H1 (cell line): ENCODE data around the gene PLA2R1.

Source experiments
- CBX5 ChIP-seq: fragments of 300-800, 300-1000 bp; sonication (generic); IDR thresholded peaks from 2 replicates; pipeline ENCODE4 v1.7.1; 2016; ENCODE audit warnings: antibody characterized with exemption, low read length, low read depth
- CHD2 ChIP-seq: IDR thresholded peaks from 2 replicates; pipeline ENCODE4 v1.6.1; 2012; ENCODE audit warnings: low read length, improper control_type of control experiment
- JUN ChIP-seq: IDR thresholded peaks from 2 replicates; pipeline ENCODE4 v1.6.1; 2011; ENCODE audit warnings: low read depth, mild to moderate bottlenecking, improper control_type of control experiment, low read length
- POLR2A ChIP-seq, 2 experiments: IDR thresholded peaks; 1 replicate in 1 of 2; 2 replicates in 1 of 2; pipeline ENCODE4 v1.6.1; 2011; ENCODE audit warnings: low read depth in 2 of 2, low read length in 2 of 2, mild to moderate bottlenecking in 2 of 2; ENCODE audit errors: control extremely low read depth in 1 of 2
- SIN3A ChIP-seq, 2 experiments: IDR thresholded peaks in 1 of 2; conservative IDR thresholded peaks in 1 of 2; 2 replicates each; pipeline ENCODE4 v1.6.1; 2011 to 2012; ENCODE audit warnings: low read length in 2 of 2, improper control_type of control experiment in 1 of 2, low read depth in 1 of 2, mild to moderate bottlenecking in 1 of 2
- SP1 ChIP-seq: IDR thresholded peaks from 2 replicates; pipeline ENCODE4 v1.6.1; 2011; ENCODE audit warnings: low read depth, low read length
- TCF12 ChIP-seq: IDR thresholded peaks from 2 replicates; pipeline ENCODE4 v1.6.1; 2011; ENCODE audit warnings: low read depth, mild to moderate bottlenecking, low read length
- TF ChIP-seq, protein P1 (sequence below), 3 experiments: IDR thresholded peaks; 1 replicate in 2 of 3; 2 replicates in 1 of 3; pipeline versions ENCODE4 v1.5.1 to v1.6.1; 2011; ENCODE audit warnings: low read length in 3 of 3, mild to moderate bottlenecking in 3 of 3, inconsistent platforms in 2 of 3, low read depth in 1 of 3, moderate library complexity in 1 of 3; ENCODE audit not compliant: insufficient read depth in 1 of 3; ENCODE audit errors: control extremely low read depth in 1 of 3
- TF ChIP-seq, protein P2 (sequence below): IDR thresholded peaks from 2 replicates; pipeline ENCODE4 v1.6.1; 2012; ENCODE audit warnings: inconsistent platforms

DNA sequence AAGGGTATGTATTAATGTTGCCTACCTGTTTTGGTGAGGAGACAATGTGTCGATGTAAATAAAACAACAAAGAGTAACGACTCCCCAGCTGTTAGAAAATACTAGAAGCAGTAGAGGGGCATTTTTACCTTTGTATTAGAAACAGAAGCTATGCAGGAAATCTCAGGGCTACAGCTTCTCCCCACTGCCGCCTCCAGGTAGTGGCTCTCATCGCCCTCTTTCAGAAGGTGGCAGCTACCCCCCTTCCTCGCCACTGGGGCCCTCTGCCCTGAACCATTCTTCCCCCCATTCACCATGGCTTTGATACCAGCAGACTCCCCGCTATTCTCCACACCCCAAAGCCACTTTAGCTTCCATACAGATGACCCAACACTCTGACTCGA is 6.7 kb downstream of the PLA2R1 start:
- TF ChIP-seq, protein P1, sequence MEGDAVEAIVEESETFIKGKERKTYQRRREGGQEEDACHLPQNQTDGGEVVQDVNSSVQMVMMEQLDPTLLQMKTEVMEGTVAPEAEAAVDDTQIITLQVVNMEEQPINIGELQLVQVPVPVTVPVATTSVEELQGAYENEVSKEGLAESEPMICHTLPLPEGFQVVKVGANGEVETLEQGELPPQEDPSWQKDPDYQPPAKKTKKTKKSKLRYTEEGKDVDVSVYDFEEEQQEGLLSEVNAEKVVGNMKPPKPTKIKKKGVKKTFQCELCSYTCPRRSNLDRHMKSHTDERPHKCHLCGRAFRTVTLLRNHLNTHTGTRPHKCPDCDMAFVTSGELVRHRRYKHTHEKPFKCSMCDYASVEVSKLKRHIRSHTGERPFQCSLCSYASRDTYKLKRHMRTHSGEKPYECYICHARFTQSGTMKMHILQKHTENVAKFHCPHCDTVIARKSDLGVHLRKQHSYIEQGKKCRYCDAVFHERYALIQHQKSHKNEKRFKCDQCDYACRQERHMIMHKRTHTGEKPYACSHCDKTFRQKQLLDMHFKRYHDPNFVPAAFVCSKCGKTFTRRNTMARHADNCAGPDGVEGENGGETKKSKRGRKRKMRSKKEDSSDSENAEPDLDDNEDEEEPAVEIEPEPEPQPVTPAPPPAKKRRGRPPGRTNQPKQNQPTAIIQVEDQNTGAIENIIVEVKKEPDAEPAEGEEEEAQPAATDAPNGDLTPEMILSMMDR (IDR thresholded peaks at IDR 0.05; ENCODE audit: control extremely low read depth in 1 of 3, insufficient read depth in 1 of 3, low read depth in 1 of 3, low read length in 3 of 3), result peak in 2 of 3 experiments; percentile 1 to 10; a peak in 2 of 4 replicates
- TF ChIP-seq POLR2A (IDR thresholded peaks at IDR 0.05; ENCODE audit: control extremely low read depth in 1 of 2, low read depth in 2 of 2, low read length in 2 of 2) (no peak), SIN3A (conservative IDR thresholded peaks at IDR 0.05 in 1 of 2, IDR thresholded peaks at IDR 0.05 in 1 of 2; ENCODE audit: low read depth in 1 of 2, low read length in 2 of 2) (no peak), JUN (no peak), SP1 (no peak), CBX5 (no peak), TCF12 (no peak), CHD2 (no peak)
- TF ChIP-seq, protein P2, sequence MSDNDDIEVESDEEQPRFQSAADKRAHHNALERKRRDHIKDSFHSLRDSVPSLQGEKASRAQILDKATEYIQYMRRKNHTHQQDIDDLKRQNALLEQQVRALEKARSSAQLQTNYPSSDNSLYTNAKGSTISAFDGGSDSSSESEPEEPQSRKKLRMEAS, result no peak
